Peyer's patch (tissue), 4 donors: ENCODE results near the gene PLEKHA6.

ENCODE experiments used
- CTCF ChIP-seq, 6 experiments: fragments of 450-650 bp in 4 of 6; fragments of 200-600 bp in 2 of 6; sonication (generic) in 1 of 6; IDR thresholded peaks; one replicate each; pipeline ENCODE4 v1.5.1; 2017 to 2019; ENCODE audit warnings: antibody characterized with exemption in 6 of 6, mild to moderate bottlenecking in 3 of 6, moderate library complexity in 1 of 6
- POLR2A ChIP-seq, 2 donors: fragments of 450-650 bp; IDR thresholded peaks; one replicate each; pipeline ENCODE4 v1.5.1; 2017; ENCODE audit warnings: antibody characterized with exemption in 2 of 2, mild to moderate bottlenecking in 2 of 2, moderate library complexity in 2 of 2

GRCh38 chr1:204285436-204286305, 74.1 kb downstream of the PLEKHA6 start:
- no peak for TF ChIP-seq CTCF (IDR thresholded peaks at IDR 0.05)
- TF ChIP-seq POLR2A (IDR thresholded peaks at IDR 0.05): no peak
